ENCODE results near the gene PTPRN2.

PTPRN2 gene

DNA sequence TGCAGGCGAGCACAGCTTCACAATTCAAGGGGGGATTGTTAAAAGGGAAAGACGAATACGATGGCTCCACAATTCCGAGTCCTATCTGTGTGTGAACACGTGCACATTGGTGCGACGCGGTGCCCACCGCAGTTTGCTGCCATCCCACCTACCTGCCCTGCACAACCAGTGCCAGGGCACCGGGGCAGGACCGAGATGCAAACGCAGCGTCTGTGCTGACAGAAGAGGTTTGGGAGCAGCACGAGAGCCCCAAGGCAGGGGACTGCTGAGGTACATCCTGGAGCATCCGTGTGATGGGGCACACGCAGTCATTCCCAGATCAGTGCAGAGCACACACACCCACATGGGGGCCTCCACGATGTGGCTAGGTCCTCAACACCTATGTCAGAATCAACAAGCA is 1029.6 kb downstream of the PTPRN2 start:
- no peak for DNase-seq

DNA sequence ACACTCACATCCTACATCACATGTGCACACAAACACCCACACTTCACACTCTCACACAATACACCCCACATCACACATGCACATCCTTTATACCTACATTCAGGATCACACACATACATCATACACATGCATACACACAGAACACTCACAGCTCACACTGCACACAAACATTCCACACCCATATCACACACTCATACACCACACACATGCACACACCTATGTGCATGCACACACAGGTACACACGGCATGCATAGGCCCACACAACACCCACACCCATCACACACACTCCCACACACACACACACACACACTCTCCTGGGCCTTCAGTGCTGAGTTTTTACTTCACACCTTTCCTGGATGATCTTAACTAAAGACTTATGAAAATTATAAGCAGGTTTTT is 1030.4 kb downstream of the PTPRN2 start:
- DNase-seq = peak; percentile 17

DNA sequence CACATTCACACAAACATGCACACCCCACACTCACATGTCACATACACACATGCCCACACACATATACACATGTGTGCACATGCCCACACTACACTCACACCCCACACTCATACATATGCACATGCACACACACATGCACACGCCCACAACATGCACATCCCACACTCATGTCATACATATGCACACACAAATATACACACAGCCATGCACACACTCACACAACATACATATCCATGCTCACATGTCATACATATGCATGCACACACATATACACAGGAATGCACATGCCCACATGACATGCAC is 1031.0 kb downstream of the PTPRN2 start:
- no peak for DNase-seq

DNA sequence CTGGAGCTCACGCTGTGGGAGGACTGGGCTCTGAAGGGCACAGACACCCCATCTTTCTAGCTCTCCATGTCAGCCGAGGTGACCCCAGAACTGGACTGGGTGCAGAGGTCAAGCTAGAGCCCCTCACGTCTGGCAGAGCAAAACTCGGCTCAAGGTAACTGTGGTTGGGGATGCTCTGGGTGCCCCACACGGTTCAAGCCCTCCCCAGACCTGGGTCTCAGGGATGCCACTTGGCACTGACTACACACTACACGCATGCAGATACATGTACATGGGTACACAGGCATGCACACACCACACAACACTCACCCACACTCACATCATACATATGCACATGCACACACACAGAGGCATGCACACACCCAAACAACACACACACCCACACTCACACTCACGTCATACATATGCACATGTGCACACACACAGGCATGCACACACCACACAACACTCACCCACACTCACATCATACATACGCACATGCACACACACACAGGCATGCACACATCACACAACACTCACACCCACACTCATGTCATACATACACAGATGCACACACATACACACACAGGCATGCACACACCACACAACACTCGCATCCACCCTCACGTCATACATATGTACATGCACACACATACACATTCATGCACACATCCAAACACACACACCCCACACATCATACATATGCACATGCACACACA is 1031.5 kb downstream of the PTPRN2 start:
- peak; percentile 16 for DNase-seq

DNA sequence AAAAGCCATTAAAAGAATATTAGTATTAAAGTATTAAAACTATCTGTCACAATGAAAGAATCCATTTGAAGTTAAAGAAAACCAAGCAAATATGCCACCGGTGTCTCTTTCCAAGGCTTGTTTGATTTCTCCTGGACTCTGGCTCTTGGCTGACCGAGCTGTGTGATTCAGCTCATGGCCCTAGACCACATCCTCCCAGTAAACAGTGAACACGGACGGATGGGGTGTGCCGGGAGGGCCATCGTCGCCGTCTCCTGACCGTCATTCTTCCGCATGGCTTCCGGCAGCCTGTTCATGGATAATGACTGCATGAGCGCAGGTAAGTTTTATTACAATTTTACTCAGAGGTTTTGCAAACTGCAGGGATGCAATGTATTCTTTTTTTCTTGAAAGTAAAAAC is 1032.3 kb downstream of the PTPRN2 start:
- DNase-seq = peak; percentile 38

DNA sequence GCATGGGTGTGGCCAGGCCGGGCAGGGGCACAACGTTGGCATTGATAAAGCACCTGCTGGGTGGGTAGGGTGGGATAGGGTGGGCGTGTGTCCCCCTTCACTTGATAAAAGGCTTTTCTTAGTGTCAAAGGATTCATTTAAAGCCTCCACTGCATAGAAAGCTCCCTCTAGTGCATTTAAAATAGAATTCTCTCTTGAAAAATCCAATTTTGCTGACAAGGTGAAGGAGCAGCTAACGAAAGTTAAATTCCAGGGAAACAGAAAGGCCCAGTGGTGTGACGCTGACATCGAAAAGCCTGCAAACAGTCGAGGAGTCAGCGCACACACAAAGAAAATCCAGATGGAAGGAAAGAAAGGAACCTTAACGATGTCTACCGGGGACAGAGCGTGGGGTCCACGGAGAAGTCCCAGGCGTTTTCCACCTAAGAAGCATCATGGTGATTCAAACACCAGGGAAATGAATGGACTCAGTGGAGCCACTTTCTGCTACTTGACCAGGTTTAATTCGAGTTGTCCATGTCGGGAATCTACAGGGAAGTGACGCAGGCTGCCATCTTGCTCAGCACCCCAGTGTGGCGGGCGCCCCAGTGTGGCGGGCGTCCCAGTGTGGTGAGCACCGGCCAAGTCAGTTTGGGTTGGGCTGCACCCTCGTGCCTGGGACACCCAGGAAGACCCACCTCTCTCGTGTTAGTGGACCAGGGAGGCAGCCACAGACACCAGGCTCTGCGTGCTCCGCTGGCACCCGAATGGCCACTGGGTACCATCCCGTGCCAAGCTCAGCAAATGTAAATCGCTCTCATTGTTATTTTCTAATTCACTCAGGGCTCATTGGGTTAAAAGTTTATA is 1033.0 kb downstream of the PTPRN2 start:
- peak; percentile 32 for DNase-seq

DNA sequence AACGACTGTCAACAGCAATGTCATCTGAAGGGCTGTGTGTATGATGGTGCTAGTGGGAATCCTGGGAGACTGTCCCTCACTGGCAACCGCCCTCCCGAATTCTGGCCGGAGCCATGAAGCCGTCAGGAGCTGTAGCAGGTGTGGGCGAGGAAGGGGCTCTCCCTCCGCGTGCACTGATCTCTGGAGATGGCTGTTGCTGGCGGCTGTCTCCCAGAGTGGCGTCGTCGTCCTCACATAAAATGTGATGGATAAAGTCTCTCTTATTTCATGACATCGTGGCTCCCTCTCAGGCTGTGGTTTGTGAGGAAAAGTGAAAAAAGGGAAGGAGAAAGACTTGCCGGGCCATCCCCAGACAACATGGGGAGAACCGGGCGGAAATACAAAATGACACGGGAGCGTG is 1034.4 kb downstream of the PTPRN2 start:
- DNase-seq = no peak

DNA sequence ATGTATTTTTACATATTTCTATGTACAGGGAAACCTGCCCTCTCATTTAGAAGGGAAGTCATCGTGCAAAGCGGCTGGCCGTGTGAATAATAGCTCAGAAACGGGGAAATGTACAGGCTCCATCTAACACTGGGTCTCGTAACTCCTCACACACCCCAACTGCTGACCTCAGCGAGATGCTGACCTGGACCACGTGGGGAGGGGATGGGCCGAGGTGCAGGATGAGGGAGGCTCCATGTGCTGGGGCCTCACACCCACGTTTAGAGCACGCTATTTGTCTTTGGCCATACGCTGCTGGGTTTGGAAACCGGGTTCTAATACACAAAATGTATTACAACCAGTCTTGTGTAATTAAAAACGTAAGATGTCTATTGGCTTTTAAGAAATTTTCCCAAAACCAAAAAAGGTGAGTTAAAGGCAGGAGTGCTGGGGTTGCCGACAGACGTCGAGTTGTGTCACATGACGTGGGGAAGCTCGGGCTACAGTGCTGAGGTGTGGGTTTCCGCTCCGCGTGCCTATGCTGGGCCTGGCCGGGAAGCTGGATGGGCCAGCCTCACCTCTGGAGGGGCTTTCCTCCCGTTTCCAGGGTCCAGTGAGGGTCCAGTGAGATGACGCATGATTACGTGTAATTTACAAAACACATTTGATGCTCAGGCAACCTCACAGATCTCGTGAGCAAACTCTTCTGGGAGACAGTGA is 1035.2 kb downstream of the PTPRN2 start:
- DNase-seq = peak; percentile 32

DNA sequence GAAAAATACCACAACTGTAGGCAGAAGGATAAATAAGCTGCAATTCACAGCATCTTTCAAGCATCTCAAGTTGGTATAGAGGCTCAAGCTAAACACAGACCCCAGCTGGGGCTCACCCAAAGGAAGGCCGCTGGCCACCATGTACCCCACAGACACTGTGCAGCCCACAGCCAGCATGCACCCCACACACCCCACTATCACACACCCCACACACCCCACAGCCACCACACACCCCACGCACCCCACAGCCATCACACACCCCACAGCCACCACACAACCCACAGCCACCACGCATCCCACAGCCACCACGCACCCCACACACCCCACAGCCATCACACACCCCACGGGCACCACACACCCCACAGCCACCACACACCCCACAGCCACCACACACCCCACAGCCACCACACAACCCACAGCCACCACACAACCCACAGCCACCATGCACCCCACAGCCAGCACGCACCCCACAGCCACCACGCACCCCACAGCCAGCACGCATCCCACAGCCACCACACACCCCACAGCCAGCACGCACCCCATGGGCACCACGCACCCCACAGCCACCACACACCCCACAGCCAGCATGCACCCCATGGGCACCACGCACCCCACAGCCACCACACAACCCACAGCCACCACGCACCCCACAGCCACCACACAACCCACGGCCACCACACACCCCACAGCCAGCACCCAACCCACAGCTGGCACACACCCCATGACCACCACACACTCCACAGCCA is 1036.1 kb downstream of the PTPRN2 start:
- DNase-seq = no peak

DNA sequence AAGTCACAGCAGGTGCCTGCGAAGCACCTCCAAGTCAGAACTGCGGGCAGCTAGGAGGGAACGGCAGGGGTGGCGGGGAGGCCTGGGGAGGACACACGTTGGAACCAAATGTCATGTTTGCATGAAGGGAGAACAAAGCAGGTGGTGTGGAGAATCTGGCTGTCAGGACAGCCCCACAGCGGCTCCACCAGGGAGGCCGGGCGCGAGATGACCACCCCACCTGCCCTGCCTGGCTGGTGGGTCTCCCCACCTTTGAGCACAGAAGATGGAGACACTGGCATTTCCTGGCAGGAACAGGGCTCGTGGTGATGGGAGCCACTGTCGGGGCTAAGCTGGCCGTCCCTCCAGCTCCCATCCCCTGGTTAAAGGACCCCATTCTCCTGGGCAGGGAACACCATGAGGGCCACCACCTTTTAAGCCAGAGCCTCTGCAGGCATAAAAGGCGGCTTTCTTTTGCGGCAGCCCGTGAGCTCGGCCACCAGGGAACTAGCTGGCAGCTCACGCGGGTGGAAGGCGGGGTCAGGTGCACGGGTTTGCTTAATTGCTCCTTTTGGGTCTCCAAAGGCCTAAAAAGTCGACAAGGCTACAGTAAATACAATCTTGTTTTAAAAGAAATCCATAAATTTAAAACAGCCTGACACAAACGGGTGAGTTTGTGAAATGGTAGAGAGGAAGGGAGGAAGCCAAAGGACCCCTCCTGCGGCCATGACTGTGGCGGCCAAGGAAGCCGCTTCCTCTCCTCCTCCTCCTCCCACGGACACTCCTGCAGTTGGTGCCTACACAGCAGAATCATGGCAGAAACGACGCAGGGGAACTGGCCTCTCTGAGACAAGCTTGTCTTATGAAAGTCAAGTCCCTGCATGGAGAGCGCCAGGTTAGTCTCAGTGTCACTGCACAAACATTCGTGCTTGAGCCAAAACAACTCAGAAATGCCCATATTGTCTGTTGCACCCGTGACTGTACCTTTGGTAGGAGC is 1037.0 kb downstream of the PTPRN2 start:
- no peak for DNase-seq

DNA sequence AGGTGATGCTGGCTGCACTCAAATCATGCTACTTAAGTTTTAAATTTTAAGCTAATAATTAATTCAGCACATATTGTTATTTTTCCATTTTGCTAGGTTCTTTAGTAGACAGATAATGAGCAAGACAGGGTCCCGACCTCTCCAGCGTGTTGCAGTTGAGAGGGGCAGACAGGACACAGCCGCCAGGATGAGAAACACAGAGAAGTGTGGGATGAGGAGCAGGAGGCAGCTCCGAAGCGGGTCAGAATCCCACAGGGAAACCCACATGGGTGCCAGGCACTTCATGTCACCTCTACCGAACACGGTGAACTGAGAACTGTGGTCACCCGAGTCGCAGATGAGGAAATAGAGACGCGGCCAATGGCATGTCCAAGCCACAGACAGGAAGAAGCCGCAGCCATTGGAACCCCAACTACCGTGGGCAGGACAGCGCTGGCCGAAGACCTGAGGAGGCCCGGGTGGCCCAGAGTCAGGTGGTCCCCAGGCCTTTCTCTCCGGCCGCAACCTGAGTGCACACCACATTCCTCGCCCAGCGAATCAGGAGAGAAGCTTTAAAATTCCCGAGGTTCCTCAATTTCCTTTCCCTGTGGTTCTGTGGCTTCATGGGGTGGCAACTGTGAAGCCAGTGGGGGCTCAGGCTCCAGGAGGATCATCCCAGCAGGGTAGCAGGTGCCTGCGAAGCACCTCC is 1037.9 kb downstream of the PTPRN2 start:
- DNase-seq = no peak

DNA sequence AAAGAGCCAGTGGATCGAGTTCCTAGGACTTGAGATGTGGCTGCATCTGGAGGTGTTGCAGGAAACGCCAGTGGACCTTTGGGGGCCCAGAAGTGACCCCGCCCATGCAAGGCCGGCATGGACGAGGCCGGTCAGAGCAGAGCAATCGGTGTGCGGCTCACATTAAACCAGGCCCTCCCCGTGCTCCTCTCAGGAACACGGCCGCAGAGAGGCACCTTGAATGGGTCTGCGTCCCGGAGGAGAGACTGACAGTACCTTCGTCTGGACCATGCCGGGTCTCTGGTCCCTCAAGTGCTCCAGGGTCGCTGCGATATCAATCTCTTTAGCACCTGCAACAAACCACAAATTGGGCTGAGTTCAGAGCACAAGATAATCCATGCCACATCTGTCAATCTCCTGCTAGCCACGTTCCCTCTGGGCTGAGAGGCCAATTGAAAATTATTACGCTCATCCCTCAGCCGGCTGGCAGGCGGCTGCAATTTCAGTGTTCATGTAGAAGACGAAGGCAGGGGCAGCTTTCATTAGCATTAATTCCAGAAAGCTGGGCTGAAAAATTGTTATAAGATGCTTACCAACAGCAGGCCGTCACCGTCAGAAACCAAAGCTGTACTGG is 1038.8 kb downstream of the PTPRN2 start:
- DNase-seq = no peak

DNA sequence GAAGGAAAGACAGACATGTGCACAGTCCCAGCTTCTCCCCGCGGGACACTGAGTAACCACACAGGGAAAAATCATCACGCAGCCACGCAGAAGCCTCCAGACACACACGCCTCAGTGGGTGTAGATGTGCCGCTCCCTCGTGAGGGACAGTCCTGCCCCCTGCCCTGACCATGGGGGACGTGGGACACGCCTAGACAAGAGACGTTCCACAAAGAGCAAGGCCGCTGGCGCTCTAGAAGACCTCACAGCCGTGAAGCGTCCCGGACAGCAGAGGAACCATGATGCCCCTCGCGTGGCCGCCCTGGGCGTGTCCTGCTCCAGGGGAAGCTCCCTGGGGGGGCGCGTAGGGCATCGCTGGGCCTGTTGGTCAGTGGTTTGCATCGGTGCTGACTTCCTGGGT is 1040.0 kb downstream of the PTPRN2 start:
- DNase-seq = no peak

DNA sequence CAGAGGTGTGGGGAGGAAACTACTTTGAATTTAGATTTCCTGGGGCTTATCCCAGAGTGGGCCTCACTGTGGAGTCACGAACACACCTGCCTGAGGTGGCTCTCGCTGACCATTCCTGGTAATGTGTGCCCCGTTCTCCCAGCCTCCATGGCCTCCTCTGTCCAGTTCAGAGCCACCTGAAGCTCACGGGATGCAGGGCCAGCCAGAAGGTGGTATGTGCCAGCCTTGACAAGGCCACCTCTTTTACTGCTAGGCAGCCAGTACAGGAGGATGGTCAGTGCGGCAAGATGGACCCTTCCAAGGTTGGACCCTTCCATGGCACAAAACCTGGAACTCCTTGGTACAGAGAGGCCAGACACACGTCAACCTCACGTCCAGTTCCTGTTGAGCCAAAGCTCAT is 1040.5 kb downstream of the PTPRN2 start:
- no peak for DNase-seq

DNA sequence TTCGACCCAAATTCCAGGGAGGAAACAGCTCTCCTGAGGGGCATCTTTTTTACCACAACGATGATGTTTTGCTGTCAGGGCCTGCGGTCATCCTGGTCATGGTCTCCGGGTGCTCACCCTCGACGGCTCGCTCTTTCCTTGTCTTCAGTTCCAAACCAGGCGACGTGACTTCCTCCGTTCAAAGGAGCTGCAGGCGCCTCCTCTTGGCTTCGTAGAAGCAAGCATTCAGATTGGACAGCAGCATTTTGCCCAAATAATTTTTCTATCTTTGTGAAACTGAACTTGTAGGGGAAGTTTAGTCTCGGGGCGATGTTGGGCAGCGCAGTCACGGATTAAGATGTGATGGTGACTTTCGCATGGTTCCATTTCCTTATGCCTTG is 1042.0 kb downstream of the PTPRN2 start:
- DNase-seq = no peak

DNA sequence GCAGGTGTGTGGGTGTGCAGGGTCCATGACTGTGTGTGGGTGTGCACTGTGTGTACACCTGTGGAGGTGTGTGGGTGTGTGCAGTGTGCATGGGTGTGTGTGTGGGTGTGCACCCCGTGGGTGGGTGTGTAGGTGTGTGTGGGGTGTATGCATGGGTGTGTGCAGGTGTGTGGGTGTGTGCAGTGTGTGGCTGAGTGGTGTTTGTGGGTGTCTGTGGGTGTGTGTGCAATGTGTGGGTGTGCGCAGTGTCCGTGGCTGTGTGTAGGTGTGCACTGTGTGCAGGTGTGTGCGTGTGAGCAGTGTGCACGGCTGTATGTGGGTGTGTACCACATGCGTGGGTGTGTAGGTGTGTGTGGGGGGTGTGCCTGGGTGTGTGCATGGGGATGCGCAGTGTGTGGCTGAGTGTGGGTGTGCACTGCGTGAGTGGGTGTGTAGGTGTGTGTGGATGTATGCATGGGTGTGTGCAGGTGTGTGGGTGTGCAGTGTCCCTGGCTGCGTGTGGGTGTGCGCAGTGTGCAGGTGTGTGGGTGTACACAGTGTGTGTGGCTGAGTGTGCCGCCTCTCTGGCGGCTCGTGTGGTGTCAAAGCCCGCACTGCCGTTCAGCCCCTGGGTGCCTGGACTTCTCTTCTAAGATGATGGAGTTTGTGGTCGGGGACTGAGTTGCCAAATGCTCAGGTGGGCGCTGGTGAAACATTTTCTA is 1042.5 kb downstream of the PTPRN2 start:
- no peak for DNase-seq

DNA sequence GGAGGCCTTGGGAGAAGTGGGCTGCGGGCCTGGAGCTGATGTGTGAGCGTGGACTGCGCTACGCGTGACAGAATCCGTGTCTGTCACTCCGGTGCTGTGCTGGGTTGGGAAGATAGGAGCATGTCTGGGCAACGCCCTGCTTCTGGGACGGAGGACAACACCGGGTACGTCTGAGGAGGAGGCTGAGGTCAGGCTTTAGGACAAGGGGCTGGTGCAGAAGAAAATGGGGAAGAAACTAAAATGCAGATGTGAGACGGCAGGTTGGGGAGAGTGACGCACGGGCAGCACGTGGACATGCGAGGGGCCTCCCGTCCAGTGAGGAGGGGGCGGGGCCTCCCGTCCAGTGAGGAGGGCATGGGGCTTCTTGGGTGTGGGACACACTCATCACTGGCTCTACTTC is 1043.4 kb downstream of the PTPRN2 start:
- no peak for DNase-seq

DNA sequence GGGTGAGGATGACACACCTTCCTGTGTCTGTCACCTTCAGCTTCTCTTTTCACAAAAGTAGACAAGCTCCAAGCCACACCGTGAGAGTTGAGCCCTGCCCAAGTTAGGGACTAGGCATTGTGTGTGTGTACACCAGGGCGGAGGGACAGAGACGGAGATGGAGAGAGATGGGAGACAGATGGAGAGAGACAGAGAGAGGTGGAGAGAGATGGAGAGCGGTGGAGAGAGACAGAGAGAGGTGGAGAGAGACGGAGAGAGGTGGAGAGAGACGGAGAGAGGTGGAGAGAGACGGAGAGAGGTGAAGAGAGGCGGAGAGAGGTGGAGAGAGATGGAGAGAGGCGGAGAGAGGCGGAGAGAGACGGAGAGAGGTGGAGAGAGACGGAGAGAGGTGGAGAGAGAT is 1043.8 kb downstream of the PTPRN2 start:
- DNase-seq = no peak

DNA sequence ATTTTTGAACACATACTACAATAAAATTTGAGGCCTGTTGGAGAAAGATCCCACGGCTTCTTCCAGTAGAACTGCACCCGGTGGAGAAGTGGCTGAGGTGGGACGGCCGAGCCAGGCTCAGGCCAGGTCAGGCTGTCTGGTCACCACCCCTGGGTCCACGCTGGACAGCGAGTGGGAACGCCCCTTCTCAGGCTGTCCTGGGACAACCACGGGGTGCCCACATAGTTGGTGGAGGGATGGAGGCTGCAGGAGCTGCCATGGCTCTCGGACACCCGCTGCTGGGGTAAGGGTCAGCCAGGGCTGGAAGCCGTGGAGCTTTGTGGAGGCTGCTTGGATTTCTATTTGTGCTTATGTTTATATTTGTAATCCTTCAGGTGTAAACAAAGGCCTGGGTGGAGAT is 1044.3 kb downstream of the PTPRN2 start:
- DNase-seq = no peak
